Hematopoietic multipotent progenitor cell treated with erythropoietin and hydrocortisone succinate and interleukin-3 and kit ligand, for 8 days (in vitro differentiated cells): Measurements from ENCODE around the gene NAV3.
A peak's percentile ranks its signal among the peaks of the same experiment; 100 is the strongest.

Experiments
- DNase-seq: peaks from one replicate; pipeline ENCODE4 v3.0.0-alpha.2; 2015

The NAV3 gene

GRCh38 chr12:77992760-77993159 lies 162.1 kb downstream of the NAV3 start:
- no peak for DNase-seq

GRCh38 chr12:77993658-77994057 lies 163.0 kb downstream of the NAV3 start:
- no peak for DNase-seq

GRCh38 chr12:77995436-77996167 lies 164.9 kb downstream of the NAV3 start:
- DNase-seq: no peak

GRCh38 chr12:77996670-77997069 lies 166.0 kb downstream of the NAV3 start:
- DNase-seq: no peak

GRCh38 chr12:77998236-77998786 lies 167.6 kb downstream of the NAV3 start:
- peak; percentile 1 for DNase-seq

GRCh38 chr12:77999074-77999715 lies 168.5 kb downstream of the NAV3 start:
- peak; percentile 2 for DNase-seq

- no peak for DNase-seq
Measured at GRCh38 chr12:78002878-78003277, 172.2 kb downstream of the NAV3 start.

GRCh38 chr12:78004249-78005093 lies 173.8 kb downstream of the NAV3 start:
- DNase-seq: no peak

GRCh38 chr12:78005094-78005492 lies 174.4 kb downstream of the NAV3 start:
- DNase-seq: no peak

GRCh38 chr12:78007173-78007572 lies 176.5 kb downstream of the NAV3 start:
- no peak for DNase-seq

GRCh38 chr12:78009031-78009430 lies 178.3 kb downstream of the NAV3 start:
- DNase-seq: no peak

- DNase-seq: no peak
Measured at GRCh38 chr12:78018171-78018910, 187.6 kb downstream of the NAV3 start.

GRCh38 chr12:78018939-78019338 lies 188.2 kb downstream of the NAV3 start:
- no peak for DNase-seq

- DNase-seq: no peak
Measured at GRCh38 chr12:78028426-78028825, 197.7 kb downstream of the NAV3 start.

- peak; percentile 21 for DNase-seq
Measured at GRCh38 chr12:78034025-78034424, 203.3 kb downstream of the NAV3 start.

GRCh38 chr12:78035901-78036606 lies 205.4 kb downstream of the NAV3 start:
- no peak for DNase-seq

GRCh38 chr12:78036874-78037273 lies 206.2 kb downstream of the NAV3 start:
- no peak for DNase-seq

GRCh38 chr12:78037707-78038106 lies 207.0 kb downstream of the NAV3 start:
- no peak for DNase-seq

- DNase-seq: no peak
Measured at GRCh38 chr12:78038541-78038940, 207.8 kb downstream of the NAV3 start.

GRCh38 chr12:78038986-78039385 lies 208.3 kb downstream of the NAV3 start:
- no peak for DNase-seq

GRCh38 chr12:78040111-78040510 lies 209.4 kb downstream of the NAV3 start:
- no peak for DNase-seq

- DNase-seq: no peak
Measured at GRCh38 chr12:78050790-78051189, 220.1 kb downstream of the NAV3 start.
